Stimulated activated CD4-positive, alpha-beta T cell treated with anti-CD3 and anti-CD28 coated beads, Interleukin-2, amount 100 ng/mL, for 48 hours (primary cell): ENCODE results near the gene NMRAL1.

ENCODE experiments used
- DNase-seq, 2 donors: peaks; one replicate each; pipeline ENCODE4 v3.0.0-alpha.2; 2020

Gene NMRAL1

DNA sequence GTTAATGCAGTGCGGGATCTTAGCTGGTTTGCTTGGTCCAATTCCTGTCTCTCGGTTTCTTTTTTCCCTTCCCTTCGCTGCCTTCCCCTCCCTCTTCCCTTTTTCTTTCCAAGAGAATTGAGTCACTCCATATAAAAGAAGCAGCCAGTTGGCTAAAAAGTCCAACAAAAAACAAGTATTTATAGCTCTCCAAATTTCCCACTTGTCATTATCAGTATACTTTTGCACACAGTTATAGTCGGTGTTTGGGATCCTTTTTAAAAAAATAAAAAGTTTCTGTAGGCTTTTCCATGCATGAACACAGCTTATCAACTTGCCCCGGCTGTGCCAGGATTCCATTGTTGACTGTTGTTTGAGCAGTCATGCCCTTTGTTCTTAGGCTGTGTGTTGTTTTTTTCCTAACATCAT is 26.6 kb upstream of the NMRAL1 start:
- DNase-seq: no peak

GRCh38 chr16:4500272-4500671 is 25.8 kb upstream of the NMRAL1 start:
- DNase-seq: no peak

DNA sequence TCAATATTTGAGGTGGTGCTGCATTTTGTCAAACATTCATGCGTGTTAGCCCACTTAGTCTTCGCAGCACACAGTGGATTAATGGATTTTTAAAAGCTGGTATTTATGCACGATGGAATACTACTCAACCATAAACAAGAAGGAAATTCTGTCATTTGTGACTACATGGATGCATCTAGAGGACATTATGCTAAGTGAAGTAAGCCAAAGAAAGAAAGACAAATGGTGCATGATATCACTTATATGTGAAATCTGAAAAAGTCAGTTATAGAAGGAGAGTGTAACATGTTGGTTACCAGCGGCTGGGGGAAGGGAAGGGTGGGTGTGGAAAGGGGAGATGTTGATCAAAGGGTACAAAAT is 24.8 kb upstream of the NMRAL1 start:
- no peak for DNase-seq

- DNase-seq: no peak
Measured at GRCh38 chr16:4498546-4499195, 24.2 kb upstream of the NMRAL1 start.

DNA sequence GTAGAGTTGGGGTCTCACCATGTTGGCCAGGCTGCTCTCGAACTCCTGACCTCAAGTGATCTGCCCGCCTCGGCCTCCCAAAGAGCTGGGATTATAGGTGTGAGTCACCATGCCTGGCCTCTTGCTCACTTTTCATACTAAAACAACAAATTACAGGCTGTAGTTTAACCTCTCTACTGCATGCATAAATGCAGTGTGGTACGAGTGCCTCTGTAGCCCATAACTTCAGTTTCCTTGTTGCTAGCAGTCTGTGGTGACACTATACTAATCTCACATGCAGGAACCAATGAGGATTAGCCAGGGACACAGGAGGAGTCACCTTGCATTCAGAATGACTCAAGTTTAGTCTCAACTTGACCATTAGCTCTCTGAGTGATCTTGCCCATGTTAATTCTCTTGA is 21.9 kb upstream of the NMRAL1 start:
- DNase-seq: no peak

- DNase-seq: no peak
Measured at GRCh38 chr16:4495766-4496165, 21.3 kb upstream of the NMRAL1 start.

GRCh38 chr16:4494746-4495490 is 20.5 kb upstream of the NMRAL1 start:
- DNase-seq: no peak

GRCh38 chr16:4491898-4492297 is 17.5 kb upstream of the NMRAL1 start:
- no peak for DNase-seq

DNA sequence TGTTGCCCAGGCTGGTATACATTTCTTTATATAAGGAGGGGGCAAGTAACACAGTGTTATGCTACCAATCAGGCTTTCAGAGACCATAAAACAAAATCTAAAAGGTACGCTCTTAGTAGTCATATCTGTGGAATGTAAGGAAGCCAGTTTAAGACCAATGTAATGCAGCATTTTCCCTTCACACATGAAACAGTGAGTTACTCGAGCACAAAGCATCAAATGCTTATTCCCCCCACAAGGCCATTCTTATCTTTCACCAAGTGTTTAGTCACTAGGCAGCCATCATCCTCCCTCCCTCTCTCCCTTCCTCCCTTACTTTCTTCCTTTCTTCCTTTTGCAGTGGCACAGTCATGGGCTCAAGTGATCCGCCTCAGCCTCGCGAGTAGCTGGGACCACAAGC is 14.6 kb upstream of the NMRAL1 start:
- DNase-seq: no peak

DNA sequence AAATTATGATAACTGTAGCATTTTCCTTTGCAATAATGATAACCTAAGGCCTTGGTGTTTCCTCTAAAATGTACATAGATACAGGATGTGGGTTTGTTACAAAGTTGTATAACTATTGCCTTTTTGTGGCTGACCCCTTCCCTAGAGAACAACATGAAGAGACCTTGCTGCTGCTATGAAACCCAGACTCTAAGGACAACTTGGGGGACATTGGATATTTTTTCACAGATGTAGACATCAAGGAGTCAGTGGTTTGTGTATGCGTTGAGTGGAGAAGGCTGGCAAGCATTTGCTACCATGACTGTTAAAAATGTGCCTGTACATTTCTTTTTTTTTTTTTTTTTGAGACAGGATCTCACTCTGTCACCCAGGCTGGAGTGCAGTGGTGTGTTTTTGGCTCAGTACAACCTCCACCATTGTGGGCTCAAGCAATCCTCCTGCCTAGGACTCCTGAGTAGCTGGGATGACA is 14.1 kb upstream of the NMRAL1 start:
- no peak for DNase-seq

DNA sequence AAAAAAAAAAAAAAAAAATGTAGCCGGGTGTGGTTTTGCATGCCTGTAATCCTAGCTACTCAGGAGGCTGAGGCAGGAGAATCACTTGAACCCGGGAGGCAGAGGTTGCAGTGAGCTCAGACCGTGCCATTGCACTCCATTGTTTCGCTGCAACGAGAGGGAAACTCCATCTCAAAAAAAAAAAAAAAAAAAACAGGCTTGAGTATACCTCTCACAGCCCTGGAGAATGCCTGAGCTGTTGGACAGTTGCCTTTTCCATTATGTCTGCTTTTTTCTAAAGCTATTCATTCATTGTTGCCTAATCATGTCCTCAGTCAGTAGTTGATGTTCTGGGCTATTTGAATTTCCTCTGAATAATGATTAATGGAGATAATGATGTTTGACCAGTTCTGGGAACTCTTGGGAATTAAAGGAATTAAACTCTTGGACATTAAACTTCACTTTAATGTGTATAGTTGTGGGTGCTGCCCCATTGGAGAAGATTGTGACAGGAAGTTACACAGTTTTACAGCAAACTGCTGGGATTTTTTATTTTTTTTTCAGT is 13.6 kb upstream of the NMRAL1 start:
- no peak for DNase-seq

DNA sequence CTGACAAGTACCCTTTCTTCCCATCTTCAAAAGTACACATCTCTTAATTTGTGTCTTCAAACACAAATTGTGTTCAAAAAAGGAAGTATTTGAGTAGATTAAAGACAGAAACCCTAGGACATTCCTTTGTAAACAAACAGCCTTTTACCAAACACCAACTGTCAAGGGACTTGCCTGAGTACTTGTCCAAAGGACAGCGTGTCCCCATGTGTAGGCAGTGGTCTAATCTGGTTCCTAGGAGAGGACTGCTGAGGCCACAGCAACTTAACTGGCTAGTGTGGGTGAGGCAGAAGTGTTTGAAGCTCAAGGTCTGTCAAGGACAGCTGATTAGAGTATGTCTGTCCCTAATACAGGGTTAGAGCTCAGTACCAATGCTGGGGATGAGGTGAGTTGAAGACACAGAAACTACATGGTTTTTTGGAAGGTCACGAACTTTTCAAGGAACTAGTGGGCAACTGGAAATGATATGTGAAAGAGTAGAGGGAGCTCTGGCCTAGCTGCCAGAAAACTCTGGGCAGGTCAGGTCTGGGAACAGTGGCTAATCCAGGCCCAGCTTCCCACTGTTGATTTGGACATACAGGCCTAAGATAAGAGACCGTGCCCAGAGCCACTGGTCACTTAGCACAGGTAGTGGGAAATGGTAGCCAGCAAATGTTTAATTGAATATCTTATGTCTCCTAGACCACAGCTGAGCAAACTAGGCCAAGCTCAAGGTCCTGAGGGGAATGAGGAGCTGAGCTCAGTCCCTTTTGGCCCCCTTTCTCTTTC is 11.9 kb upstream of the NMRAL1 start:
- DNase-seq: no peak

DNA sequence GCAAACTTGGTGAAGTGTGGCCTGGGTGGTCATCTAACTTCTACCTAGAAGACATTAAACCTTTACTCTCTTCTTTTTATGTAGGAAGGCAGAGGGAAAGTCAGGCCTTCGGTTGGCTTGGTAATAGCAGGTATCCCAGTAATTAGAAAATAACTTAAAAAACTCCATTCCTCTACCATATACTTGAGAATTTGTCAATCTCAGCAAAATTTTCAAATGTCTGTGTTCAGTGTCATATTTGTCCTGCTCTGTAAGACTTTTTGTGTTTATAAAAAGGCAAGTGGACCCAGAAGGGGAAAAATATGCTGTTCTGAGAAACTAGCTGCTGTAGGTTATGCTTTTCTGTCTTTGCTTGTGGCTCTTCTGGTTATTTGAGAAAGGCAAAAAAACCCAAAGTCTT is 7.5 kb upstream of the NMRAL1 start:
- no peak for DNase-seq

GRCh38 chr16:4481526-4481925 is 7.1 kb upstream of the NMRAL1 start:
- DNase-seq: no peak

DNA sequence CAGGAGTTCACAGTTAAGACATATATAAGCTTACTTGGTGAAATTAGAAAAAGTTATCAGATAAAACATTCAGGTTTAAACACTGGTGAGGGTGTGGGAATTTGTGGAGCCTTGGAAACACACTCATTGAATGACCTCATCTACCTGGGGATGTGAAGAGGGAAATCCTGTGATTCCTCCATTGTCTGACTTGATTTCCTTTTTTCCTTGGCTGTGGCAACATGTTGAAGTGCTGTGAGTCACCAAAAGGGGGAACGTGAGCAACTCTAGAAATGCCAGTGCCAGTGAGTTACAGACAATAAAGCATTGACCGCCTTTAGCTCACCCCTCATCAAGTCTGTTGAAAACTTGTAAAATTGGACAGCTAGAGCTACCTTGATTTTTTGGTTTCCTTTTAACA is 3.5 kb upstream of the NMRAL1 start:
- DNase-seq: no peak

GRCh38 chr16:4475880-4476788 is 1.7 kb upstream of the NMRAL1 start, which contains the start of gene HMOX2:
HMOX2 (plus strand) TSS chr16:4476398; CDS start chr16:4505525, 29,127 bp downstream.
- peak; percentile 94 to 96 for DNase-seq

- no peak for DNase-seq
Measured at GRCh38 chr16:4472880-4473279, 1.5 kb downstream of the NMRAL1 start.

GRCh38 chr16:4471869-4472268 is 2.6 kb downstream of the NMRAL1 start:
- no peak for DNase-seq

DNA sequence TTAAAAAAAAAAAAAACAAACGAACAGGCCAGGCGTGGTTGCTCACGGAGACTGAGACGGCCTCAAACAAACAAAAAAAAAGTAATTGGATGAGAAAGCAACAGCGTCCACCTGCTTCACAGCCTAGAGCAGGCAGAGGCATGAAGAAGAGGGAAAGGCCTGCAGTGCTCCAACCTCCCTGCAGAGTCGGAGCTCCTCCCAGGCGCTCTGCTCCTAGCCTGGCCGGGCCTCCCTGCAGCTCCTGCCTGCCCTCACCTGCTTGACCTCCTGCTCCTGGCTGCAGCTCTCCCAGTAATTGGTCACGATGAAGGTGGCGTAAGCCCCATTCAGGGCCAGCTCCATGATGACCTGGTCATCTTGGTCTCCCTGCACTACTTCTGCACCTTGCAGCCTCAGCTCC is 5.5 kb downstream of the NMRAL1 start:
- DNase-seq: no peak

DNA sequence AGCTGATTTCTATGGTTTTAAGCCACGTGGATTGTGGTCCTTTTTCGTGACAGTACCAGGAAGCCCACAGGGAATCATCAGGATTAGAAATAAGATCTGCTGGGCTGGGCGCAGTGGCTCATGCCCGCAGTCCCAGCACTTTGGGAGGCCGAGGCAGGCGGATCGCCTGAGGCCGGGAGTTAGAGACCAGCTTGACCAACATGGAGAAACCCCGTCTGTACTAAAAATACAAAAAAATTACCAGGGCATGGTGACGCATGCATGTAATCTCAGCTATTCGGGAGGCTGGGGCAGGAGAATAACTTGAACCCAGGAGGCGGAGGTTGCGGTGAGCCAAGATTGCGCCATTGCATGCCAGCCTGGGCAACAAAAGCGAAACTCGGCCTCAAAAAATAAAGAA is 6.5 kb downstream of the NMRAL1 start:
- no peak for DNase-seq

- peak; percentile 40 to 45 for DNase-seq
Measured at GRCh38 chr16:4465977-4466779, 8.2 kb downstream of the NMRAL1 start.
